Measurements from ENCODE around the gene RHOB. TPM values are rescaled to one million over a fixed set of nuclear protein-coding genes. Genes with fewer than 3 reads are reported as not detected.
"Not testable (repeated sequence)": the region's sequence is repeated elsewhere in the genome, so short reads cannot be mapped to it uniquely, and the experiment has no call there.

Gene RHOB
- total RNA-seq, 2 donors from 2014 or later: 376 to 784 TPM

DNA sequence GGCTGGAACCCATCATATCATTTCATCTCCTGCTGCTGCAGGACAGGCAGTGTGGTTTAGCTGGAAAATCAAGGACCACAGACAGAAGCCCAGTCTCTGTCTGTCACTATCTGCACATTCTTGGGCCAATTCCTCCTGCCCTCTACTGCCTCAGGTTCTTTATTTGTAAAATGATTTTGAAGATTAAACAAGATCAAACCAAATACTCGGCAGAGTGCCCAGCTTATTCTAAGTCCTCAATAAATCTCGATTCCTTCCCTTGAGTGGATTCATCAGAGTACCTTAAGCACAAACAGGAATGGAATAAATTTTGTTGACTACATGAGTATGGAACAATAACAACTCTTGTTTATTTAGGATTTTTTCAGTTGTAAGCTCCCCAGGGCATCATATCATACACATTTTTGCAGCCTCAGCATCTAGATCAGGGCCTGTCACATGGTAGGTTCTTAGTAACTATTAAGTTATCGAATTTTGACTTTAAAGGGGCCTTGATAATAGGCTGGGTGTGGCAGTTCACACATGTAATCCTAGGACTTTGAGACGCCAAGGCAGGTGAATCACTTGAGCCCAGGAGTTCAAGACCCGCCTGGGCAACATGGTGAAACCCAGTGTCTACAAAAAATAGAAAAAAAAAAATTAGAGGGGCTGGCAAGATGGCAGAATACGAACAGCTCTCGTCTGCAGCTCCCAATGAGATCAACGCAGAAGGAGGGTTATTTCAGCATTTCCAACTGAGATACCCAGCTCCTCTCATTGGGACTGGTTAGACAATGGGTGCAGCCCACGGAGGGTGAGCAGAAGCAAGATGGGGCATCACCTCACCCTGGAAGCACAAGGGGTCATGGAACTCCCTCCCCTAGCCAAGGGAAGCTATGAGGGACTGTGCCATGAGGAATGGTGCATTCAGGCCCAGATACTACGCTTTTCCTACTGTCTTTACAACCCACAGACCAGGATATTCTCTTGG, 11.1 kb downstream of the RHOB start:
- Histone ChIP-seq H3K27ac (no peak overlapping the region), H3K4me1 (no peaks in the 10 kb centered on the region)
- no peak for ATAC-seq

DNA sequence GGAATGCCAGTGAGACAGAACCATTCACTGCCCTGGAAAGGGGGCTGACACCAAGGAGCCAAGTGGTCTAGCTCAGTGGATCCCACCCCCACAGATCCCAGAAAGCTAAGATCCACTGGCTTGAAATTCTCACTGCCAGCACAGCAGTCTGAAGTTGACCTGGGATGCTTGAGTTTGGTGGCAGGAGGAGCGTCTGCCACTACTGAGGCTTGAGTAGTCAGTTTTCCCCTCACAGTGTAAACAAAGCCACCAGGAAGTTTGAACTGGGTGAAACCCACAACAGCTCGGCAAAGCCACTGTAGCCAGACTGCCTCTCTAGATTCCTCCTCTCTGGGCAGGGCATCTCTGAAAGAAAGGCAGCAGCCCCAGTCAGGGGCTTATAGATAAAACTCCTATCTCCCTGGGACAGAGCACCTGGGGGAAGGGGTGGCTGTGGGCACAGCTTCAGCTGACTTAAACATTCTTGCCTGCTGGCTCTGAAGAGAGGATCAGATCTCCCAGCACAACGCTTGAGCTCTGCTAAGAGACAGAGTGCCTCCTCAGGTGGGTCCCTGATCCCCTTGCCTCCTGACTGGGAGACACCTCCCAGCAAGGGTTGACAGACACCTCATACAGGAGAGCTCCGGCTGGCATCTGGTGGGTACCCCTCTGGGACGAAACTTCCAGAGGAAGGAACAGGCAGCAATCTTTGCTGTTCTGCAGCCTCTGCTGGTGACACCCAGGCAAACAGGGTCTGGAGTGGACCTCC, 12.0 kb downstream of the RHOB start:
- H3K27ac ChIP-seq; H3K36me3 ChIP-seq (replicated peaks in 1 of 2; ENCODE audit: insufficient read depth in 1 of 2, low read depth in 2 of 2); ATAC-seq; H3K4me1 ChIP-seq; H3K9me3 ChIP-seq; H3K4me3 ChIP-seq; H3K27me3 ChIP-seq; intact Hi-C loops (cut with DNase I): not testable (repeated sequence)
- 74% methylated on average over 5 of the region's 5 CpGs; no CpG with 5 or more reads in 1 of the 2 donors for WGBS, 2 donors
- peak in 1 of 4 donors; percentile 4 for DNase-seq

More for the DNA sequence above, 11.1 kb downstream of the RHOB start:
- Histone ChIP-seq H3K27me3 (no peaks in the 10 kb centered on the region), H3K36me3 (replicated peaks in 1 of 2; ENCODE audit: insufficient read depth in 1 of 2, low read depth in 2 of 2) (no peaks in the 10 kb centered on the region), H3K4me3 (no peak overlapping the region), H3K9me3 (no peaks in the 10 kb centered on the region)
- WGBS, 2 donors: 84 to 87% methylated on average over 9 to 10 of the region's 10 CpGs
- no peak for DNase-seq
- TF ChIP-seq, protein P1, sequence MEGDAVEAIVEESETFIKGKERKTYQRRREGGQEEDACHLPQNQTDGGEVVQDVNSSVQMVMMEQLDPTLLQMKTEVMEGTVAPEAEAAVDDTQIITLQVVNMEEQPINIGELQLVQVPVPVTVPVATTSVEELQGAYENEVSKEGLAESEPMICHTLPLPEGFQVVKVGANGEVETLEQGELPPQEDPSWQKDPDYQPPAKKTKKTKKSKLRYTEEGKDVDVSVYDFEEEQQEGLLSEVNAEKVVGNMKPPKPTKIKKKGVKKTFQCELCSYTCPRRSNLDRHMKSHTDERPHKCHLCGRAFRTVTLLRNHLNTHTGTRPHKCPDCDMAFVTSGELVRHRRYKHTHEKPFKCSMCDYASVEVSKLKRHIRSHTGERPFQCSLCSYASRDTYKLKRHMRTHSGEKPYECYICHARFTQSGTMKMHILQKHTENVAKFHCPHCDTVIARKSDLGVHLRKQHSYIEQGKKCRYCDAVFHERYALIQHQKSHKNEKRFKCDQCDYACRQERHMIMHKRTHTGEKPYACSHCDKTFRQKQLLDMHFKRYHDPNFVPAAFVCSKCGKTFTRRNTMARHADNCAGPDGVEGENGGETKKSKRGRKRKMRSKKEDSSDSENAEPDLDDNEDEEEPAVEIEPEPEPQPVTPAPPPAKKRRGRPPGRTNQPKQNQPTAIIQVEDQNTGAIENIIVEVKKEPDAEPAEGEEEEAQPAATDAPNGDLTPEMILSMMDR (IDR thresholded peaks at IDR 0.05): no peak
- TF ChIP-seq POLR2A (IDR thresholded peaks at IDR 0.05): no peak
- intact Hi-C loops (cut with DNase I): no loop called here

DNA sequence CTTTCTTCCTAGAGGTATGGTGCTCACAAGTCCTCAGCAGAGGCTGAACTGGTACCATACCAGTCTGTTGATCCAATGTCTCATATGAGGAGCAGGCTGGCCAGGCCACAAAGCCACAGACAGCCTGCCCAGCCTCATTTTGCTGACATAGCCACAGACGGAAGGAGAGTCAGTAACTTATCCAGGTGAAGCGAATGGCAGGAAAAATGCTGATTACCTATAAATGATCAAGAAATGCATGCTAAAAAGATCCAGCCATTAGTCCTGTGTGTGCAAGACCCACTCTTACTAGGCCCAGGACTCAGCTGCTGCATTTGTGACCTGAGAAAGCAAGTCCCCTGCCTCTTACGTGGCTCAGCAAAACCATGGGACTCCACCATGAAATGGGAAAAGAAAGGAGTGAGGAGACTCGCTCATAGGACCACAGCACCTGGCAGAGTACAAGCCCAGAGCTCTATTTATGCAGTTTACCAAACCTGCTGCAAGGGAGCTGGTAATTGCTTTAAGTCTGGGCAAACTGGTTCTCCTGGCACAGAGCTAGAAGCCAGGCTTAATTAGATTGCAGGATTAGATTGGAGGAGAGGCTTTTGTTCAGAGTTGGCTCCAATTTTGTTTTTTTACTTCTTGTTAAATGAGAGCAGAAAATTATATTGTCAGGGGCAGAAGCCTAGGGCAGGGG, 19.0 kb downstream of the RHOB start:
- no peaks in the 10 kb centered on the region for H3K9me3 ChIP-seq
- H3K4me1 ChIP-seq: peaks cover 34% of the 10 kb centered on the region
- H3K27me3 ChIP-seq: no peaks in the 10 kb centered on the region
- WGBS, 2 donors: 64 to 76% methylated on average over 4 of the region's 4 CpGs
- ATAC-seq (peak; percentile 89), DNase-seq (peak in 3 of 4 donors; percentile 14 to 42 (median 41))
- intact Hi-C loops (cut with DNase I): no loop called here
- H3K4me3 ChIP-seq: no peak overlapping the region
- peak overlapping the region in 3 of 4 donors; percentile 30 to 55 (median 53) for H3K27ac ChIP-seq
- TF ChIP-seq POLR2A (IDR thresholded peaks at IDR 0.05): no peak
- TF ChIP-seq, protein P1 (IDR thresholded peaks at IDR 0.05): no peak
- H3K36me3 ChIP-seq (replicated peaks in 1 of 2; ENCODE audit: insufficient read depth in 1 of 2, low read depth in 2 of 2): no peaks in the 10 kb centered on the region

DNA sequence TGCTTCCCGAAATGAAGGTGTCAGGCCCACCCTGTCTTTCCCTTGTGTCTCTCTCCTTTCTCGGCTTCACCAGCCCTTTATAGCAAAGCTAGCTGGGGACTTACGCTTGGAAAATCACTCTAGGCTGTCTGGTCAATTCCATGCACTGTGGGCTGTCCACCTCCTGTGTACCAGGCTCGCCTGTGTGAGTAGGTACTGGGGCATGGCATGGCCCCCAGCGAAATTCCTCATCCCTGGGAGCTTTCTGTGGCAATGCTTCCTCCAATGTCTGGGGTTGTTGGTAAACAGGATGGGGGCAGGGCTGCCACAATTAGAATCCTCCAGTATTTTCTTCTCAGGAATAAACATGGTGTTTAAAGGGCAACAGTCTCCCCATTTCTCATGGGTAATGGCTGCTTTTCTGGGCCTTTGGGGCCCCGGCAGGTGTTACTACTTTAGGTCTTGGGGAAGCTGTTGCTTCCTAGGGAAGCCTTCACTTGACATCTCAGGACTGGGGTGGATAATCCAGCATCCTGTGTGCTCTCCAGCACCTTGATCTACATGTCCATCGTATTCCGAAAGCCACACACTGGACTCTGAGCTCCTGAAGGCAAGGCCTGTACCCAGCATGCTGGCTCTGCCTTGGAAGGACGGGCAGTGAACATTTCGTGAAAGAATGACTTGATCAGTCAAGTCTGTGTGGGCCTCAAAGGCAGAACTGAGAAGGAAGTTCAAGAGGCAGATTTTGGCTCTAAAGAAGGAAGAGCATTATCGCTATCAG, 21.1 kb downstream of the RHOB start:
- Histone ChIP-seq H3K27ac (no peak overlapping the region), H3K4me1 (peaks cover 34% of the 10 kb centered on the region), H3K4me3 (no peak overlapping the region), H3K9me3 (no peaks in the 10 kb centered on the region), H3K27me3 (no peaks in the 10 kb centered on the region), H3K36me3 (replicated peaks in 1 of 2; ENCODE audit: insufficient read depth in 1 of 2, low read depth in 2 of 2) (no peaks in the 10 kb centered on the region)
- intact Hi-C loops (cut with DNase I): no loop called here
- WGBS, 2 donors: 89% methylated on average over 11 of the region's 11 CpGs
- TF ChIP-seq POLR2A (IDR thresholded peaks at IDR 0.05): no peak
- TF ChIP-seq, protein P1 (IDR thresholded peaks at IDR 0.05): no peak
- ATAC-seq (no peak), DNase-seq (peak in 1 of 4 donors; percentile 8)

Measured in body of pancreas (tissue), 4 donors.